ENCODE measurements around the gene PGAM1. TPM values are rescaled to one million over a fixed set of nuclear protein-coding genes. Genes with fewer than 3 reads are reported as not detected.

The PGAM1 gene
- total RNA-seq, 2 donors from 2014 or later: 326 to 434 TPM

DNA sequence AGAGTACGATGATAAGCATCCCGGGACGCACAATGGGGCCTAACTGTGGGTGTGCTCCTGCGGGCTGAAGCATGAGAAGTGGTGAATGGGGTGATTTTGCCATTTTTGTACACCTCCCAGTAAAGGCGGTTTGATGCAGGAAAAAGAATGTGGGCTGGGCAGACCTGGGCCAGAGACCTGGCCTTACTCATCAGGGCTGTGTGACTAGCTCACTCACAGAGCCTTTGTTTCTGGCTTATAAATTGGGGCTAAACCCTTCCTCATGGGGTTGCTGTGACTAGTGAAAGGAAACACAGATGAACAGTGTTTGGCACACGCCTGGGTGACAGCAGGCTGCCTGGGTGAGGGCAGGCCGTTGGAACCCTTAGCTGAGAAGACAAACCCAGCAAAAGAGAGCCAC is 42.8 kb upstream of the PGAM1 start:
- no peak overlapping the region for H3K27ac ChIP-seq
- H3K27me3 ChIP-seq: no peaks in the 10 kb centered on the region
- peaks cover 36% of the 10 kb centered on the region for H3K36me3 ChIP-seq
- no peak for DNase-seq (ENCODE audit: low spot score)
- TF ChIP-seq, protein P1, sequence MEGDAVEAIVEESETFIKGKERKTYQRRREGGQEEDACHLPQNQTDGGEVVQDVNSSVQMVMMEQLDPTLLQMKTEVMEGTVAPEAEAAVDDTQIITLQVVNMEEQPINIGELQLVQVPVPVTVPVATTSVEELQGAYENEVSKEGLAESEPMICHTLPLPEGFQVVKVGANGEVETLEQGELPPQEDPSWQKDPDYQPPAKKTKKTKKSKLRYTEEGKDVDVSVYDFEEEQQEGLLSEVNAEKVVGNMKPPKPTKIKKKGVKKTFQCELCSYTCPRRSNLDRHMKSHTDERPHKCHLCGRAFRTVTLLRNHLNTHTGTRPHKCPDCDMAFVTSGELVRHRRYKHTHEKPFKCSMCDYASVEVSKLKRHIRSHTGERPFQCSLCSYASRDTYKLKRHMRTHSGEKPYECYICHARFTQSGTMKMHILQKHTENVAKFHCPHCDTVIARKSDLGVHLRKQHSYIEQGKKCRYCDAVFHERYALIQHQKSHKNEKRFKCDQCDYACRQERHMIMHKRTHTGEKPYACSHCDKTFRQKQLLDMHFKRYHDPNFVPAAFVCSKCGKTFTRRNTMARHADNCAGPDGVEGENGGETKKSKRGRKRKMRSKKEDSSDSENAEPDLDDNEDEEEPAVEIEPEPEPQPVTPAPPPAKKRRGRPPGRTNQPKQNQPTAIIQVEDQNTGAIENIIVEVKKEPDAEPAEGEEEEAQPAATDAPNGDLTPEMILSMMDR (IDR thresholded peaks at IDR 0.05): no peak
- no peak overlapping the region for H3K4me3 ChIP-seq
- no peaks in the 10 kb centered on the region for H3K4me1 ChIP-seq
- H3K9me3 ChIP-seq: no peaks in the 10 kb centered on the region

DNA sequence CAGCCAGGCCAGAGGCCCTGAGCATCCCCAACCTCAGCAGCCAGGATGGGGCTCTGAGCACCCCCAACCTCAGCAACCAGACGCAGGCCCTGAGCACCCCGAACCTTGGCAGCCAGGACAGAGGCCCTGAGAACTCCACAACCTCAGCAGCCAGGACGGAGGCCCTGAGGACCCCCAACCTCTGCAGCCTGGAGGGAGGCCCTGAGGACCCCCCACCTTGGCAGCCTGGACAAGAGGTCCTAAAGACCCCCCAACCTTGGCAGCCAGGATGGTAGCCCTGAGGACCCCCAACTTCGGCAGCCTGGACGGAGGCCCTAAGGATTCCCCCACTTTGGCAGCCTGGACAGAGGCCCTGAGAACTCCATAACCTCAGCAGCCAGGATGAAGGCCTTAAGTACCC is 41.8 kb upstream of the PGAM1 start:
- Histone ChIP-seq H3K4me1 (no peaks in the 10 kb centered on the region), H3K4me3 (no peak overlapping the region), H3K27me3 (no peaks in the 10 kb centered on the region), H3K36me3 (peaks cover 38% of the 10 kb centered on the region), H3K9me3 (no peaks in the 10 kb centered on the region), H3K27ac (no peak overlapping the region)
- no peak for DNase-seq (ENCODE audit: low spot score)
- TF ChIP-seq, protein P1 (IDR thresholded peaks at IDR 0.05): no peak

DNA sequence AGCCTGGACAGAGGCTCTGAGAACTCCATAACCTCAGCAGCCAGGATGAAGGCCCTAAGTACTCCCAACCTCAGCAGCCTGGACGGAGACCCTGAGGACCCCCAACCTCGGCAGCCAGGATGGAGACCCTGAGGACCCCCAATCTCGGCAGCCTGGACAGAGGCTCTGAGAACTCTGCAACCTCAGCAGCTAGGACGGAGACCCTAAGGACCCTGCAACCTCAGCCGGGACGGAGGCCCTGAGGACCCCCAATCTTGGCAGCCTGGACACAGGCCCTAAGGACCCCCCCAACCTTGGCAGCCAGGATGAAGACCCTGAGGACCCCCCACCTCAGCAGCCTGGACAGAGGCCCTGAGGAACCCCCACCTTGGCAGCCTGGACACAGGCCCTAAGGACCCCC is 41.4 kb upstream of the PGAM1 start:
- Histone ChIP-seq H3K9me3 (no peaks in the 10 kb centered on the region), H3K36me3 (peaks cover 40% of the 10 kb centered on the region), H3K27ac (no peak overlapping the region), H3K4me3 (no peak overlapping the region), H3K27me3 (no peaks in the 10 kb centered on the region), H3K4me1 (no peaks in the 10 kb centered on the region)
- DNase-seq (ENCODE audit: low spot score): no peak
- TF ChIP-seq, protein P1 (IDR thresholded peaks at IDR 0.05): no peak

DNA sequence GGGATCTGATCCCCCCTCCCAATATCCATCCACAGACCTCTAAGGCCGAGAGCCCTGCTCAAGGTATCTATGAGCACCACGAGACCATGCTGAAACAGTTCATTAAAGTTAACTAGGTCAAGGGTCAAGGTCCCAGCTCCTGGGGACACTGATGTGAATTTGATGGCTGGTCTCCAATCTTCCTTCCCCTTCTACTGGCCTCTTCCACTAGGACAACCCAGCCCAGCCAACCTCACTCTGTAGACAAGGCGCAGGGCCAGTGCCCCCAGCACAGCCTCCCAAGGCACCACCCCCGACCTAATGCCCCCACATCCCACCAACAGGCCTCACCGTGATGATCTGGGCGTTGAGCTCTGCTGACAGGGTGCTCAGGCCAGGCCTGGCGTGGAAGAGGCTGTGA is 40.4 kb upstream of the PGAM1 start:
- no peak for DNase-seq (ENCODE audit: low spot score)
- H3K4me3 ChIP-seq: no peak overlapping the region
- peaks cover 49% of the 10 kb centered on the region for H3K36me3 ChIP-seq
- no peak overlapping the region for H3K27ac ChIP-seq
- no peaks in the 10 kb centered on the region for H3K27me3 ChIP-seq
- no peaks in the 10 kb centered on the region for H3K4me1 ChIP-seq
- TF ChIP-seq, protein P1 (IDR thresholded peaks at IDR 0.05): no peak
- no peaks in the 10 kb centered on the region for H3K9me3 ChIP-seq

DNA sequence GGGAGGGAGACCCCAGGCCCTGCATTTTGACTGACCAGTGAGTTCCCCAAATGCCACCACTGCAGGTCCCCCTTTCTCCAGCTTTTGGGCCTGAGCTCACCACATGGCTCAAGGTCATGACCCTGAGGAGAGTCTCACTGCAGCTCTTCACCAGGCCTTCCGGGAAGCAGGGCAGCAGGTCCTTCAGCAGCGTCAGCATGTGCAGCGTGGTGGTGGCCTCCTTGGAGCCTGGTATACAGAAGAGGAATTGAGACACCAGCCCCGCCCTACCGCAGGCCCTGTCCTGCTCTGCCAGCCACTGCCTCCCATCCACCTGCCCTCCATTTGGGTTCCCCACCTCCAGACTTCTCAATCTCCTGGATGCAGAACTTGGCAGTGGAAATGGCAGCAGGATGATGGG is 37.8 kb upstream of the PGAM1 start:
- peaks cover 51% of the 10 kb centered on the region for H3K36me3 ChIP-seq
- TF ChIP-seq, protein P1 (IDR thresholded peaks at IDR 0.05): no peak
- H3K27me3 ChIP-seq: no peaks in the 10 kb centered on the region
- no peak overlapping the region for H3K4me3 ChIP-seq
- H3K4me1 ChIP-seq: no peaks in the 10 kb centered on the region
- H3K27ac ChIP-seq: no peak overlapping the region
- no peaks in the 10 kb centered on the region for H3K9me3 ChIP-seq
- peak; percentile 65 for DNase-seq (ENCODE audit: low spot score)

DNA sequence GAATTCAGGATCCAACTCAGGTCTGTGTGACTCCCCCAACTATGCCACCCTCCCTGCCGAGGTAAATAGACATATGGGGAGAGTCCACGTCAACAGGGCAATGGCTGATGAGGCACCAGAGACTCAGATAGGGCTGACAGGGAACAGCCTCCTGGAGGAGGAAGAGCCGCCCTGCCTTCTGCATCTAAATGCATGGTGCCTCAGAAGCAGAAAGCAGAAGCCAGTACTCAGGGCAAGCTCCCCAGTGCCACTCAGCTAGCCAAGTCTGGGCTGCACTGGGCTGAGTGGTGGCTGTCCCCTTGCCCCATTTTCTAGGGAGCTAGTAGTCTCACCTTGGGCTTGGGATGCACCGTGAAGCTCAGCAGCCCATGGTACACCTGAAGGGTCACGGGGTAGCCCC is 35.9 kb upstream of the PGAM1 start:
- no peak overlapping the region for H3K27ac ChIP-seq
- no peaks in the 10 kb centered on the region for H3K4me1 ChIP-seq
- H3K27me3 ChIP-seq: no peaks in the 10 kb centered on the region
- H3K36me3 ChIP-seq: peaks cover 68% of the 10 kb centered on the region
- DNase-seq (ENCODE audit: low spot score): no peak
- TF ChIP-seq, protein P1 (IDR thresholded peaks at IDR 0.05): no peak
- no peaks in the 10 kb centered on the region for H3K9me3 ChIP-seq
- H3K4me3 ChIP-seq: no peak overlapping the region
